Adrenal gland (tissue), 5 donors: Measurements from ENCODE around the gene KIF5C.

Source experiments
- CTCF ChIP-seq, 6 experiments: fragments of 450-650 bp in 4 of 6; fragments of 200-600 bp in 2 of 6; sonication (generic) in 1 of 6; IDR thresholded peaks; 1 replicate in 5 of 6; 2 replicates in 1 of 6; pipeline versions ENCODE4 v1.5.1 to v1.8.0; 2016 to 2021; ENCODE audit warnings: antibody characterized with exemption in 6 of 6, mild to moderate bottlenecking in 2 of 6, moderate library complexity in 1 of 6
- POLR2A ChIP-seq, 2 donors: fragments of 450-650 bp; IDR thresholded peaks; one replicate each; pipeline ENCODE4 v1.6.1; 2017; ENCODE audit warnings: antibody characterized with exemption in 2 of 2, mild to moderate bottlenecking in 2 of 2, moderate library complexity in 1 of 2
- donor health status: DM: no; HTN: no; CAD: no.

- TF ChIP-seq CTCF (IDR thresholded peaks at IDR 0.05), result no peak
- TF ChIP-seq POLR2A (IDR thresholded peaks at IDR 0.05), result no peak
Observed at GRCh38 chr2:148967056-148967455, 92.0 kb downstream of the KIF5C start.
